ENCODE data around the gene BTBD9. TPM values are rescaled to one million over a fixed set of nuclear protein-coding genes. Genes with fewer than 3 reads are reported as not detected.

The BTBD9 gene
- total and polyA plus RNA-seq, 11 donors, result 6.3 to 23.3 (median 19.4) TPM

DNA sequence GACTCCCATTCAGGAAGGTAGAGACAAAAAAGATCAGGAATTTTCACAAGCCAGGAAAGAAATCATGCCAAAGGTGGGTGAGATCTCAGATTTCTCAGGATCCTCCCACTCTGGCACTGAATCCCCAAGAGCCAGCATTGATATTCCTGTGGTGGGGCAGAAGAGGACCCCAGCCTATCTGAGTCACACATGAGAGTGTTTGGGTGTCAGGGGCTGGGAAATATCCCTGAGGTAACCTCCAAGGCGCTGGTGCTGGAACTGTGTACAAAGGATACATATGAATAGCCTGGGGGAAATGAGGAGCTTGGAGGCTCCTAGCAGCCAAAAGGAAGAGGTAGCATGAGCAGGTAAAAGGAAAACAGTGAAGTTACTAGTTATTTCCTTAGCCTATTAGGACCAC, 369.4 kb downstream of the BTBD9 start:
- WGBS, 4 donors, result 89 to 100% (median 91%) methylated on average over 1 of the region's 1 CpG
- no peak for TF ChIP-seq POLR2A (IDR thresholded peaks at IDR 0.05)
- TF ChIP-seq, protein P1, sequence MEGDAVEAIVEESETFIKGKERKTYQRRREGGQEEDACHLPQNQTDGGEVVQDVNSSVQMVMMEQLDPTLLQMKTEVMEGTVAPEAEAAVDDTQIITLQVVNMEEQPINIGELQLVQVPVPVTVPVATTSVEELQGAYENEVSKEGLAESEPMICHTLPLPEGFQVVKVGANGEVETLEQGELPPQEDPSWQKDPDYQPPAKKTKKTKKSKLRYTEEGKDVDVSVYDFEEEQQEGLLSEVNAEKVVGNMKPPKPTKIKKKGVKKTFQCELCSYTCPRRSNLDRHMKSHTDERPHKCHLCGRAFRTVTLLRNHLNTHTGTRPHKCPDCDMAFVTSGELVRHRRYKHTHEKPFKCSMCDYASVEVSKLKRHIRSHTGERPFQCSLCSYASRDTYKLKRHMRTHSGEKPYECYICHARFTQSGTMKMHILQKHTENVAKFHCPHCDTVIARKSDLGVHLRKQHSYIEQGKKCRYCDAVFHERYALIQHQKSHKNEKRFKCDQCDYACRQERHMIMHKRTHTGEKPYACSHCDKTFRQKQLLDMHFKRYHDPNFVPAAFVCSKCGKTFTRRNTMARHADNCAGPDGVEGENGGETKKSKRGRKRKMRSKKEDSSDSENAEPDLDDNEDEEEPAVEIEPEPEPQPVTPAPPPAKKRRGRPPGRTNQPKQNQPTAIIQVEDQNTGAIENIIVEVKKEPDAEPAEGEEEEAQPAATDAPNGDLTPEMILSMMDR (IDR thresholded peaks at IDR 0.05), result no peak
- no peaks in the 10 kb centered on the region for H3K27me3 ChIP-seq
- no peak overlapping the region for H3K4me3 ChIP-seq
- no peaks in the 10 kb centered on the region for H3K9me3 ChIP-seq
- H3K36me3 ChIP-seq, result no peaks in the 10 kb centered on the region
- DNase-seq, result no peak
- H3K4me1 ChIP-seq, result peaks cover 0 to 42% (median 6%) of the 10 kb centered on the region in 12 donors
- intact Hi-C loops (cut with DNase I), result no loop called here
- ATAC-seq, result no peak
- H3K27ac ChIP-seq, result peak overlapping the region in 2 of 12 donors; percentile 19 to 46

DNA sequence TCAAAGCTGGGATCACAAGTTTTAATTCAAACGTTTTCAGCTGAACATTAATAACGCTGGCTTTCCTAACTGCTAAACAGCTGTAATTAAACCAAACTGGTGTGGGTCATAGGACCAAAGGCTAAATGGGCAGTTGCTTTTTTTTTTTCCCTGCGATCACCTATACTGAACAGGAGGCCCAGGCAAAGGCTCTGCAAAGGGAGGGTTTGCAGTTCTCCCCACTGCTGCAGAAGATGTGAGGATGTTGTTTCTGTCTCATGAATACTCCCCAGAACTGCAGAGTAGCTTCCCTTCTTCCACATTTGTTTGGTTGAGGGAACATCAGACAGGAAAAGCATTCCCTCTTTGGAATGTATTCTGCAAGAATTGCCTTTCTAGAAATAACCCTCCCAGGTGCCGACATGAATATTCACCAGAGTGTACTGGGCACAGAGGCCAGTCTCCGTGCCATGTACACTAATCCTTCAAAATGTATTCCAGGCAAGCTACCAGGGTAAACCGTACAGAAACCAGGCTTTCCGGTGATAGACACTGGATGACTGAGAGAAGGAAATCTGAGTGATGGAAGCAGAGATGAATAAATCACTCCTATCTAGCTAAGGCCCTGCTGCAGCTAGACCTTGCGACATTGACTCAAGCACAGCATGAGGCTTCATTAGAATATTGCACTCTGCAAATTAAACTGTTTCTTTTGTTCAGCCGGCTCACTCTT, 370.1 kb downstream of the BTBD9 start:
- Histone ChIP-seq H3K36me3 (no peaks in the 10 kb centered on the region), H3K4me3 (no peak overlapping the region), H3K9me3 (no peaks in the 10 kb centered on the region), H3K4me1 (peaks cover 0 to 42% (median 6%) of the 10 kb centered on the region in 12 donors), H3K27me3 (no peaks in the 10 kb centered on the region), H3K27ac (peak overlapping the region in 1 of 12 donors; percentile 7)
- ATAC-seq, result peak in 3 of 4 donors; percentile 29 to 46 (median 41)
- intact Hi-C loops (cut with DNase I), result no loop called here
- TF ChIP-seq, protein P1 (IDR thresholded peaks at IDR 0.05), result no peak
- no peak for TF ChIP-seq POLR2A (IDR thresholded peaks at IDR 0.05)
- no peak for DNase-seq
- 63 to 69% (median 66%) methylated on average over 9 of the region's 9 CpGs for WGBS, 4 donors

DNA sequence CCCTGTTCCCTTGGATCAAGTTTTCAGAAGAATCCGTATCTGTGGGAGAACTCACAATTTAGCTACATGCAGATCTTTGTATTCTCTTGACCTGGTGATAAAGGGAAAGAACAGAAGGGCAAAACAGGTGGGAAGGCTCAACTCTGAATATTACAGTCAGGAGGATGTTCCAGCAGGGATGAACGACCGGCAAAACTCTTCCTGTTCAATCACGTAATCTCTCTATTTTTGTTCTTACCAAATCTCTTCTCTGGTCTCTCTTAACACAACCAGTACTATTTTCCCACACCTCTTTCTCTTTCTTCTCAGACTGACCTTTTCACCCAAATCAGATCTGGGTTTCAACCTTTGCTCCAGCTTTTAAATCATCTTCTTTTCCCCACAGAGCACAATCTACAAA, 371.4 kb downstream of the BTBD9 start:
- no peak for TF ChIP-seq POLR2A (IDR thresholded peaks at IDR 0.05)
- TF ChIP-seq, protein P1 (IDR thresholded peaks at IDR 0.05), result no peak
- WGBS, 4 donors, result 58 to 67% (median 61%) methylated on average over 4 of the region's 4 CpGs

DNA sequence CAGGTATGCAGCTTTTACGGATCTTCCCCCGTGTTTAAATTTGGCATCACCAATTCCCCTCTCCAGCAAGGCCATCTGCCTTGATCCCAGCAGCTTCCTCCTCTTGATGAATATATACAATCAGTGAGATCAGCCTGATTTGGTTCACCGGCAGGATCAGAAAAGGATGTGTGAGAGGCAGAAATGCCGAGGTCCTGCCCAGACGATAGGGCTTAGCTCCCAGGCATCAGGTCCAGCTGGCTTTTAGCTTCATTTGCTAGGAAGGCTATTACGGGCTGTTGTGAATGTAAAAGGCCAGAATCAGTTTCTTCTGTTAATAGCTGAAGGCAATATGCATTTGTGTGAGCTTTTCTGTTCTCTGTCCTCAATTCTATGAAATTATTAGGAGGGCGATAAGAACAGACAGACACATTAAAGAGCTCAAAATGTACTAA, 372.8 kb downstream of the BTBD9 start:
- WGBS, 4 donors, result 80 to 92% (median 91%) methylated on average over 7 of the region's 7 CpGs
- Histone ChIP-seq H3K4me1 (peaks cover 0 to 38% (median 11%) of the 10 kb centered on the region in 12 donors), H3K9me3 (no peaks in the 10 kb centered on the region), H3K27ac (no peak overlapping the region), H3K36me3 (no peaks in the 10 kb centered on the region), H3K4me3 (no peak overlapping the region), H3K27me3 (no peaks in the 10 kb centered on the region)
- intact Hi-C loops (cut with DNase I), result no loop called here
- no peak for DNase-seq
- no peak for ATAC-seq
- TF ChIP-seq, protein P1 (IDR thresholded peaks at IDR 0.05), result no peak
- TF ChIP-seq POLR2A (IDR thresholded peaks at IDR 0.05), result no peak

More for the DNA sequence above, 371.4 kb downstream of the BTBD9 start:
- intact Hi-C loops (cut with DNase I), result no loop called here
- no peaks in the 10 kb centered on the region for H3K9me3 ChIP-seq
- peak overlapping the region in 2 of 12 donors; percentile 3 for H3K27ac ChIP-seq
- peaks cover 0 to 36% (median 5%) of the 10 kb centered on the region in 12 donors for H3K4me1 ChIP-seq
- ATAC-seq, result peak in 2 of 4 donors; percentile 33 to 37
- H3K36me3 ChIP-seq, result no peaks in the 10 kb centered on the region
- no peak overlapping the region for H3K4me3 ChIP-seq
- H3K27me3 ChIP-seq, result no peaks in the 10 kb centered on the region
- DNase-seq, result no peak
